DMS 273 (cell line): Measurements from ENCODE around the gene SLC25A39.

ENCODE experiments used
- DNase-seq: peaks from one replicate; lab custom pipeline; 2025; ENCODE audit not compliant: unreplicated experiment; lab: John Stamatoyannopoulos, UW

Gene SLC25A39

DNA sequence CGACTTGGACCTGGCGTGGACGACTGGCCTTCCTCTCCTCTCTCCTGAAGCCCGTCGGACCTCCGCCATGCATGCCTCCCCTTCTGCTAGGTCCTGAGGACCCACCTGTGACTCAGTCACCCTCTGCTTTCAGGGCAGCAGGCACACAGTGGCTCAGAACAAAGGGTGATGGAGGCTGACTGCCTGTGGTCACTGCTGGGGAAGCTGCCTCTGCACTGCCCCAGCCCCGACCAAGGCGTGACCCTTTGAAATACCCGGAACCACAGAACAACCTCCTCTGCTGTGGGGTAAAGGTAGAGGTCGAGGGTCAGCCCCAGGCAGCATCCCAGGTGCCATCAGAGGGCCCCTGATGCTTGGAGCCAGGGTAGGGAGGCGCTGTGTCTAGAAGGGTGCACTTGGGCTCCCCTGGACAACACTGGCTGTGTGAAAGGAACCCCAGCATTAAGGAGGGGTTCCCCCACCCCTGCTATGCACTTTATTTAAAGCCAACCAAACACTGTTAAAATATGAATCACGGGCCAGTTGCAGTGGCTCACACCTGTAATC, 44.2 kb downstream of the SLC25A39 start:
- DNase-seq: no peak

DNA sequence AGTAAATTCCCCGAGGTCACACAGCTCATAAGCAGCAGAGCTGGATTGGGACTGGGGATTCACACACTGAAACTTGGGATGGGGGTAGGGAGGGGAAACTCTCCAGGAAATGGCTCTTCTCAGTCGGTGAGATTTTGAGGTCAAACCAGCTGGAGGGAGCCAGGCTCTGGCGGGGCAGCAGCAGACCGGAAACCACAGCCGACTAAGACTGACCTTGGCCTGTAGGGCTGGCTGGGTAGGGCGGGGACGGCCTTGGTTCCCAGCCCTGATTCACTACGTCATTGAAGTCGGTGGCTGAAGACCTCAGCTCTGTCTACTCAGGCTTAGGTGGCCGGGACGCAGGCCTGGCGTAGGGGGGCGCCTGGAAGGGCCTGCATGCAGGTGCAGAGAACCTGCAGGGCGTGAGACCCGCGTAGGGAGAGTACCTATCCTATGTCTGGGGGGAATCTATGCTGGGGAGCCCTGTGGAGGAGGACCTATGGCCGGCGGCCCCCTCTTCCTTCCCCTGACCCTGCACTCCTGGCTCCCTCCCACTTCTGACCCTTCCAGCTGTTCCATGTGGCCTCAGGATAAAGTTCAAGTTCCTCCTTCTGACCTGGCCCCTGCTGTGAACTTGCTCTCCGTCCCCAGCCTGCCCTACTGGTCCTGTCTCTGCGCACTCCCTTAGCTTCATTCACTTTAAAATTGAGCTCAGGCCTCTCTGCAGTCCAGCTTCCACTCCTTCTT, 44.8 kb downstream of the SLC25A39 start:
- no peak for DNase-seq

DNA sequence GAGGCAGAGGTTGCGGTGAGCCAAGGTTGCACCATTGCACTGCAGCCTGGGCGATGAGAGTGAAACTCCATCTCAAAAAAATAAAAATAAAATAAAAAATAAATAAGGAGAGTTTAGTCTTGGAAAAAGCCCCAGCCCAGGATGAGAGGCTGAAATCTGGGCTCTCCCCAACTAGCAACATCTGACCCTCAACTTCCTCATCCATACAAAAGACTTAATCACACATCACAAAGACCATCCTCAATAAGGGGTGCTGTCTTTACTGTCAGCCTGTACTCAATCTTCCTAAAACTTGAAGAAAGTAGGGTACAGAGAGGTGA, 45.3 kb downstream of the SLC25A39 start:
- DNase-seq: no peak

DNA sequence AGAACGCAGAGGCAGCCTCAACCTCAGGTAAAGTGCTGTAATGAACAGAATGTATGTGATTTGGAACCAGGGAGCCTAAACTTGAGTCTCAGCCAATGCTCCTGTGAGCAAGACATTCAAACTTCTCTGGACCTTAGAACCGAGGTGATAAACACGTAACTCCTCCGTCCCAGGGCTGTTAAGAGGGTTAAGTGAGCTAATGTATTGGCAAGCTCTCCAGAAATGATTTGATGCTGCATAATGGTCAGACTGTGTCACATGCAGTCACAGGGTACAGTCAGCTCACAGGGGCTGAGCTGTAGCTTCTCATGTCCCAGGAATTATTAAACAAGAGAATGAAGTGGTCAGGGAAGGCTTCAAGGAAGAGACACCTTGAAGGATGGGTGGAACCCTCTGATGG, 46.6 kb downstream of the SLC25A39 start:
- DNase-seq: no peak

DNA sequence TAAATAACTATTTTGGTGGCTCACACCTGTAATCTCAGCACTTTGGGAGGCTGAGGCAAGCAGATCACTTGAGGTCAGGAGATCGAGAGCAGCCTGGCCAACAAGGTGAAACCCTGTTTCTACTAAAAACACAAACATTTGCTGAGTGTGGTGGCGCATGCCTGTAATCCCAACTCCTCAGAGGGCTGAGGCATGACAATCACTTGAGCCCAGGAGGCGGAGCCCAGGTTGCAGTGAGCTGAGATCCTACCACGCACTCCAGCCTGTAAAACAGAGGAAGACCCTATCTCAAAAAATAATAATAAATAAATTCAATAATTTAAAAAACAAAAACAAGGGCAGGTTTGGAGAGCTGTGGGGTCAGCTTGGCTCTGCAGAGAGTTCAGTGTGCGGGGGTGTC, 51.0 kb downstream of the SLC25A39 start:
- DNase-seq: no peak

DNA sequence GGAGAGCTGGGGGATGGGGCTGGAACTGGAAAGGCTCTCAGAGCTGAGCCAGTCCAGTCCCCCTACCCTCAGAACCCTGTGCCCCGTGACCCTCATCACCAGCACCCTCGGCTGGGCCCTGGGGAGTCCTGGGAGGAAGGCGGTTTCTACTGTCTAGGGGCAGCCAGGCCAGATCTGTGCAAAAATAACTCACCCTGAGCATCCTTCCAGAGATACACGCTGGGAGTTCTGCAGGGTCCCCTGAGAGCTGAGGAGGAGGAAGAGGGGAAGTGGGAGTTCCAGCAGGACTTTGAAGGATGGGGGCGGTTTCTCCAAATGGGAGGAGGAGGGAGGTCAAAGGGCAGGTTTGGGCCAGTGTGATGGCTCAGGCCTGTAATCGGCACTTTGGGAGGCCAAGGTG, 51.7 kb downstream of the SLC25A39 start:
- no peak for DNase-seq

DNA sequence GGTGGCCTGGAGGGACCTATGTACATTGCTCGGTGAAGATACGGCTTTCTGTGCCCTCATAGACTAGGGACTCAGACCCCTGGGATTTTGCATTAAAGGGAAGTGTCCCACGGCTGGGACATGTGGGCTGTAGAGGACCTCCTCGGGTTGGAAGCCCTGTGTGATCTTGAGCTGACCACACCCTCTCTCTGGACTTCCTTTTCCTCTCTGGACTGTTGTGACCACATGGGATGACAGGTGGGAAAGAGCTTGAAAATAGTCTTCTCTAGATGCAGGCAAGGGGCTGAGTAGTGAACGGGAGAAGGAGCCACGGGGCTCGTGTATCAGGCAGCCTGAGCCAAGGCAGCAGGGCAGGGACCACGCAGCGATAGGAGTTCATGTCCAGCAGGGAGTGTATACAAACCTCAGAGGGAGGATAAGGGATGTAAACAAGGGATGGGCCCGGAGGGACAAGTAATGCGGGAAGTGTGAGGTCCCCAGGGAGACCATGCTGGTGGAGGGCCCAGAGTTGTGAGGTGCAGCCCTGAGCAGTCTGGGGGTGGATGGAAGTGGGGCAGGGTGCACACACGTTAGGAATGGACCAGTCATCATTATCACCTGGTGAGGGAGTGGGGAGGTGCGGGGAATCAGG, 52.2 kb downstream of the SLC25A39 start:
- no peak for DNase-seq
